ENCODE measurements around the gene USP12.

The USP12 gene

GRCh38 chr13:27065582-27065981 is 106.0 kb downstream of the USP12 start:
- no peak for DNase-seq

GRCh38 chr13:27064252-27064995 is 107.2 kb downstream of the USP12 start:
- no peak for DNase-seq

GRCh38 chr13:27057817-27058216 is 113.8 kb downstream of the USP12 start:
- DNase-seq = no peak

GRCh38 chr13:27055526-27055925 is 116.1 kb downstream of the USP12 start:
- no peak for DNase-seq

- DNase-seq = no peak
These were observed 116.9 kb downstream of the USP12 start for GRCh38 chr13:27054760-27055159.

- no peak for DNase-seq
These were observed 117.6 kb downstream of the USP12 start for GRCh38 chr13:27053902-27054595.

GRCh38 chr13:27053210-27053884 is 118.3 kb downstream of the USP12 start:
- no peak for DNase-seq

GRCh38 chr13:27052551-27053208 is 118.9 kb downstream of the USP12 start:
- DNase-seq = no peak

- DNase-seq = no peak
These were observed 124.5 kb downstream of the USP12 start for GRCh38 chr13:27047081-27047480.

GRCh38 chr13:27044837-27045570 is 126.6 kb downstream of the USP12 start:
- DNase-seq = no peak

GRCh38 chr13:27043013-27043412 is 128.6 kb downstream of the USP12 start:
- no peak for DNase-seq

GRCh38 chr13:27041341-27041740 is 130.3 kb downstream of the USP12 start:
- DNase-seq = no peak

- no peak for DNase-seq
These were observed 130.8 kb downstream of the USP12 start for GRCh38 chr13:27040826-27041108.

GRCh38 chr13:27039171-27039701 is 132.4 kb downstream of the USP12 start:
- DNase-seq = no peak

- DNase-seq = no peak
These were observed 133.3 kb downstream of the USP12 start for GRCh38 chr13:27038323-27038722.

- DNase-seq = no peak
These were observed 134.0 kb downstream of the USP12 start for GRCh38 chr13:27037571-27037970.

GRCh38 chr13:27037171-27037570 is 134.4 kb downstream of the USP12 start:
- DNase-seq = no peak

GRCh38 chr13:27036236-27036981 is 135.2 kb downstream of the USP12 start:
- DNase-seq = no peak

GRCh38 chr13:27035892-27036235 is 135.7 kb downstream of the USP12 start:
- DNase-seq = no peak

GRCh38 chr13:27034678-27035111 is 136.9 kb downstream of the USP12 start:
- no peak for DNase-seq

- DNase-seq = no peak
These were observed 142.7 kb downstream of the USP12 start for GRCh38 chr13:27028683-27029480.

Data from activated T-cell treated with anti-CD3 and anti-CD28 coated beads, Interleukin-2, amount 50 U/mL, for 1 hour (primary cell).